ENCODE results near the gene GPR22.

GPR22 gene

GRCh38 chr7:107506674-107507339, 37.0 kb downstream of the GPR22 start:
- no peak for TF ChIP-seq CTCF (IDR thresholded peaks at IDR 0.05; ENCODE audit: control extremely low read depth, extremely low read depth, low read depth, missing control alignments)
- no peak for DNase-seq (ENCODE audit: extremely low spot score)
- ChIA-PET POLR2A (no interaction called here), CTCF (interaction anchor here (1.2 kb wide), 1 partner anchor 24 kb away, joined by 4 read pairs; no protein-coding TSS in a partner anchor)

All from GM10248 (cell line).